HepG2 (cell line): ENCODE data around the gene PWWP2A. TPM values are rescaled to one million over a fixed set of nuclear protein-coding genes. Genes with fewer than 3 reads are reported as not detected.

Source experiments
- ARNT ChIP-seq: fragments of 450-650 bp; IDR thresholded peaks from 2 replicates; pipeline ENCODE4 v1.6.1; 2017
- ATF4 ChIP-seq, 2 experiments: fragments of 450-650 bp in 1 of 2; sonication (generic) in 1 of 2; formaldehyde crosslinking; IDR thresholded peaks; 2 replicates each; pipeline versions ENCODE4 v1.5.0 to v1.8.0; 2020 to 2022; ENCODE audit warnings: mild to moderate bottlenecking in 1 of 2, missing genetic modification reagents in 1 of 2
- BRF2 ChIP-seq: sonication (generic); formaldehyde crosslinking; IDR thresholded peaks from 2 replicates; pipeline ENCODE4 v1.8.1; 2022; ENCODE audit warnings: mild to moderate bottlenecking, missing genetic modification reagents
- E2F2 ChIP-seq: sonication (generic); formaldehyde crosslinking; IDR thresholded peaks from 2 replicates; pipeline ENCODE4 v1.4.0; 2020; ENCODE audit warnings: missing genetic modification reagents, borderline replicate concordance
- ELF1 ChIP-seq: sonication (generic); formaldehyde crosslinking; IDR thresholded peaks from 2 replicates; pipeline ENCODE4 v1.4.0; 2020; ENCODE audit warnings: missing genetic modification reagents
- FIP1L1 ChIP-seq: fragments of 200-400 bp; formaldehyde crosslinking; IDR thresholded peaks from 2 replicates; pipeline ENCODE4 v1.6.1; 2018; ENCODE audit warnings: low read depth, mild to moderate bottlenecking, low read length, moderate library complexity, borderline replicate concordance; ENCODE audit not compliant: insufficient read depth
- KDM5B ChIP-seq: sonication (generic); formaldehyde crosslinking; IDR thresholded peaks from 2 replicates; pipeline ENCODE4 v1.4.0; 2020; ENCODE audit warnings: missing genetic modification reagents, mild to moderate bottlenecking, borderline replicate concordance
- LBX2 ChIP-seq: sonication (generic); formaldehyde crosslinking; IDR thresholded peaks from 2 replicates; pipeline ENCODE4 v1.5.0; 2020; ENCODE audit warnings: missing genetic modification reagents, mild to moderate bottlenecking, borderline replicate concordance
- NR2F2 ChIP-seq: IDR thresholded peaks from 2 replicates; pipeline ENCODE4 v1.6.1; 2012; ENCODE audit warnings: low read depth, inconsistent platforms, borderline replicate concordance
- NRL ChIP-seq: sonication (generic); formaldehyde crosslinking; IDR thresholded peaks from 2 replicates; pipeline ENCODE4 v1.5.0; 2020; ENCODE audit warnings: missing genetic modification reagents, mild to moderate bottlenecking, moderate library complexity, borderline replicate concordance
- PHF21A ChIP-seq: sonication (generic); formaldehyde crosslinking; IDR thresholded peaks from 2 replicates; pipeline ENCODE4 v1.5.0; 2020; ENCODE audit warnings: mild to moderate bottlenecking, missing genetic modification reagents
- POLR2A ChIP-seq, 2 experiments: IDR thresholded peaks; 2 replicates each; pipeline ENCODE4 v1.6.1; 2011; ENCODE audit warnings: low read depth in 2 of 2, low read length in 2 of 2, mild to moderate bottlenecking in 1 of 2, moderate library complexity in 1 of 2; ENCODE audit not compliant: insufficient read depth in 1 of 2
- REL ChIP-seq: sonication (generic); formaldehyde crosslinking; conservative IDR thresholded peaks from 2 replicates; pipeline ENCODE4 v1.8.0; 2022; ENCODE audit warnings: mild to moderate bottlenecking, missing genetic modification reagents, moderate library complexity
- RELA ChIP-seq: sonication (generic); formaldehyde crosslinking; IDR thresholded peaks from 2 replicates; pipeline ENCODE4 v1.4.0; 2020; ENCODE audit warnings: missing genetic modification reagents
- SALL1 ChIP-seq: sonication (generic); formaldehyde crosslinking; IDR thresholded peaks from 2 replicates; pipeline ENCODE4 v1.8.0; 2022; ENCODE audit warnings: mild to moderate bottlenecking, missing genetic modification reagents
- SRF ChIP-seq: IDR thresholded peaks from 2 replicates; pipeline ENCODE4 v1.6.1; 2011; ENCODE audit warnings: mild to moderate bottlenecking, low read depth, low read length, moderate library complexity
- ZBTB33 ChIP-seq: sonication (generic); formaldehyde crosslinking; IDR thresholded peaks from 2 replicates; pipeline ENCODE4 v1.4.0; 2020; ENCODE audit warnings: missing genetic modification reagents
- ZBTB34 ChIP-seq: sonication (generic); formaldehyde crosslinking; IDR thresholded peaks from 2 replicates; pipeline ENCODE4 v1.8.0; 2022; ENCODE audit warnings: mild to moderate bottlenecking, missing genetic modification reagents
- ZFP41 ChIP-seq: sonication (generic); formaldehyde crosslinking; IDR thresholded peaks from 2 replicates; pipeline ENCODE4 v1.4.0; 2020; ENCODE audit warnings: mild to moderate bottlenecking, missing genetic modification reagents, borderline replicate concordance
- ZSCAN29 ChIP-seq: sonication (generic); formaldehyde crosslinking; conservative IDR thresholded peaks from 2 replicates; pipeline ENCODE4 v1.4.0; 2020; ENCODE audit warnings: mild to moderate bottlenecking, missing genetic modification reagents
- polyA plus RNA-seq, 8 experiments: library from polyadenylated mRNA; depleted of rRNA in 3 of 8; stranded (reverse) in 7 of 8; unstranded in 1 of 8; fragments of >200 nt; fragmentation: Illumina TruSeq in 4 of 8; extraction: Trizol in 4 of 8; gene quantifications; 2 replicates each; pipeline versions ENCODE4 v1.2.1 to v1.2.3, GENCODE V29; 2011 to 2016; ENCODE audit warnings: low read depth in 4 of 8, missing spikeins in 1 of 8, mixed read lengths in 1 of 8; ENCODE audit not compliant: insufficient read depth in 1 of 8
- total RNA-seq, 5 experiments: library from RNA; depleted of rRNA; stranded (reverse); fragments of >200 nt; fragmentation: Illumina TruSeq; extraction: Trizol; gene quantifications; 2 replicates each; pipeline ENCODE4 v1.2.3, GENCODE V29; 2016; ENCODE audit warnings: low read depth in 1 of 5

Gene PWWP2A
- total and polyA plus RNA-seq, 2 of the 13 experiments (the other 11 are each of a cell fraction or from before 2014, with no cell fraction given), result 7.3 to 16.9 TPM

- TF ChIP-seq LBX2 (CRISPR knock-in tag) (no peak), NRL (CRISPR knock-in tag) (0 out of 2 replicates have a peak, but pooled peaks have one; percentile 14), FIP1L1 (no peak), RELA (0 out of 2 replicates have a peak, but pooled peaks have one; percentile 16), NR2F2 (no peak), ARNT (no peak), E2F2 (CRISPR knock-in tag) (0 out of 2 replicates have a peak, but pooled peaks have one; percentile 23), ATF4 (CRISPR knock-in tag; IDR thresholded peaks at IDR 0.05) (no peak), ZSCAN29 (no peak), REL (CRISPR knock-in tag) (0 out of 2 replicates have a peak, but pooled peaks have one; percentile 57), ZBTB34 (0 out of 2 replicates have a peak, but pooled peaks have one; percentile 18), SALL1 (CRISPR knock-in tag) (peak; percentile 9), POLR2A (IDR thresholded peaks at IDR 0.05; ENCODE audit: insufficient read depth in 1 of 2, low read depth in 2 of 2, low read length in 2 of 2) (peak; percentile 40 to 66; a peak in 2 of 4 replicates), SRF (no peak), PHF21A (CRISPR knock-in tag) (no peak), ELF1 (no peak), ZBTB33 (CRISPR knock-in tag) (0 out of 2 replicates have a peak, but pooled peaks have one; percentile 4), BRF2 (CRISPR knock-in tag) (0 out of 2 replicates have a peak, but pooled peaks have one; percentile 26), ZFP41 (CRISPR knock-in tag) (0 out of 2 replicates have a peak, but pooled peaks have one; percentile 70), KDM5B (CRISPR knock-in tag) (peak; percentile 71; the same call in 1 of the 2 replicates)
Measured at GRCh38 chr5:160118349-160119141, 705 bp downstream of the PWWP2A start (continued).
